SU-DHL-6 (cell line): ENCODE data around the gene ACMSD.

Experiments
- H2AFZ ChIP-seq: fragments of 200-600 bp; sonication (generic); 2 replicates; pipeline ENCODE4 v1.6.1; 2014; ENCODE audit warnings: low read depth, mild to moderate bottlenecking, moderate library complexity, mixed read lengths, antibody characterized with exemption, low read length; ENCODE audit not compliant: severe bottlenecking
- H3F3A ChIP-seq: fragments of 200-600 bp; shearing (Covaris generic); 2 replicates; pipeline ENCODE4 v1.6.0; 2016; ENCODE audit warnings: antibody characterized with exemption, mild to moderate bottlenecking; ENCODE audit not compliant: insufficient read depth
- H3K27ac ChIP-seq: fragments of 200-600 bp; sonication (generic); 2 replicates; pipeline ENCODE4 v1.5.1; 2016; ENCODE audit warnings: low read depth, mild to moderate bottlenecking, low read length, moderate library complexity, mixed read lengths
- H3K27me3 ChIP-seq: fragments of 200-600 bp; sonication (generic), shearing (Covaris generic); 2 replicates; pipeline ENCODE4 v1.6.0; 2014; ENCODE audit warnings: mild to moderate bottlenecking, low read length
- H3K36me3 ChIP-seq: fragments of 200-600 bp; sonication (generic); 2 replicates; pipeline ENCODE4 v1.6.1; 2014; ENCODE audit warnings: mild to moderate bottlenecking, low read length, mixed read lengths
- H3K4me2 ChIP-seq: fragments of 300-600, 200-600 bp; shearing (Covaris generic), sonication (generic); 2 replicates; pipeline ENCODE4 v1.6.0; 2014; ENCODE audit warnings: low read length, low read depth, mild to moderate bottlenecking; ENCODE audit not compliant: poor library complexity, severe bottlenecking
- H3K4me3 ChIP-seq: fragments of 200-600 bp; sonication (generic); 2 replicates; pipeline ENCODE4 v1.5.1; 2014; ENCODE audit warnings: antibody characterized with exemption, low read length, mild to moderate bottlenecking, mixed read lengths; ENCODE audit not compliant: insufficient read depth, poor library complexity, severe bottlenecking
- H3K79me2 ChIP-seq: fragments of 200-600 bp; sonication (generic); 2 replicates; pipeline ENCODE4 v1.6.1; 2014; ENCODE audit warnings: mild to moderate bottlenecking, low read length, moderate library complexity; ENCODE audit not compliant: insufficient read depth
- H3K9ac ChIP-seq: fragments of 200-600 bp; sonication (generic); 2 replicates; pipeline ENCODE4 v1.7.0; 2014; ENCODE audit warnings: mild to moderate bottlenecking, low read length
- H3K9me2 ChIP-seq: fragments of 200-600 bp; sonication (generic); replicated peaks from 2 replicates; pipeline ENCODE4 v1.6.1; 2014; ENCODE audit warnings: low read length; ENCODE audit not compliant: insufficient read depth
- H3K9me3 ChIP-seq: fragments of 200-600 bp; sonication (generic); 2 replicates; pipeline ENCODE4 v1.6.1; 2014; ENCODE audit warnings: low read length, mixed read lengths; ENCODE audit not compliant: insufficient read depth
- H4K20me1 ChIP-seq: fragments of 200-600 bp; sonication (generic); 2 replicates; pipeline ENCODE4 v1.6.1; 2014; ENCODE audit warnings: low read depth, mild to moderate bottlenecking, antibody characterized with exemption, low read length, moderate library complexity, mixed read lengths
- EZH2phosphoT487 ChIP-seq: fragments of 200-600 bp; sonication (generic), shearing (Covaris generic); conservative IDR thresholded peaks from 2 replicates; pipeline ENCODE4 v1.6.1; 2018; ENCODE audit warnings: mild to moderate bottlenecking, antibody characterized with exemption, low read length, moderate library complexity, mixed read lengths
- TF ChIP-seq, protein P1 (sequence below): fragments of 200-600 bp; sonication (generic); IDR thresholded peaks from one replicate; pipeline ENCODE4 v1.5.1; 2017; ENCODE audit warnings: antibody characterized with exemption, mild to moderate bottlenecking, low read length, moderate library complexity; ENCODE audit not compliant: insufficient read depth, poor library complexity, severe bottlenecking

The ACMSD gene

GRCh38 chr2:134943540-134943939 is 105.1 kb downstream of the ACMSD start:
- Histone ChIP-seq H3K79me2 (peaks cover 32% of the 10 kb centered on the region), H3K27me3 (no peaks in the 10 kb centered on the region), H4K20me1 (peaks cover 16% of the 10 kb centered on the region; the same call in 1 of the 2 replicates), H3K27ac (peak overlapping the region; percentile 40), H3K4me3 (no peak overlapping the region), H3F3A (peaks cover 23% of the 10 kb centered on the region; the same call in 1 of the 2 replicates), H2AFZ (no peak overlapping the region), H3K9ac (no peak overlapping the region), H3K9me3 (no peaks in the 10 kb centered on the region), H3K9me2 (no peaks in the 10 kb centered on the region), H3K36me3 (peaks cover 69% of the 10 kb centered on the region), H3K4me2 (peak overlapping the region; percentile 21)
- no peak for TF ChIP-seq EZH2phosphoT487
- TF ChIP-seq, protein P1, sequence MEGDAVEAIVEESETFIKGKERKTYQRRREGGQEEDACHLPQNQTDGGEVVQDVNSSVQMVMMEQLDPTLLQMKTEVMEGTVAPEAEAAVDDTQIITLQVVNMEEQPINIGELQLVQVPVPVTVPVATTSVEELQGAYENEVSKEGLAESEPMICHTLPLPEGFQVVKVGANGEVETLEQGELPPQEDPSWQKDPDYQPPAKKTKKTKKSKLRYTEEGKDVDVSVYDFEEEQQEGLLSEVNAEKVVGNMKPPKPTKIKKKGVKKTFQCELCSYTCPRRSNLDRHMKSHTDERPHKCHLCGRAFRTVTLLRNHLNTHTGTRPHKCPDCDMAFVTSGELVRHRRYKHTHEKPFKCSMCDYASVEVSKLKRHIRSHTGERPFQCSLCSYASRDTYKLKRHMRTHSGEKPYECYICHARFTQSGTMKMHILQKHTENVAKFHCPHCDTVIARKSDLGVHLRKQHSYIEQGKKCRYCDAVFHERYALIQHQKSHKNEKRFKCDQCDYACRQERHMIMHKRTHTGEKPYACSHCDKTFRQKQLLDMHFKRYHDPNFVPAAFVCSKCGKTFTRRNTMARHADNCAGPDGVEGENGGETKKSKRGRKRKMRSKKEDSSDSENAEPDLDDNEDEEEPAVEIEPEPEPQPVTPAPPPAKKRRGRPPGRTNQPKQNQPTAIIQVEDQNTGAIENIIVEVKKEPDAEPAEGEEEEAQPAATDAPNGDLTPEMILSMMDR: no peak

DNA sequence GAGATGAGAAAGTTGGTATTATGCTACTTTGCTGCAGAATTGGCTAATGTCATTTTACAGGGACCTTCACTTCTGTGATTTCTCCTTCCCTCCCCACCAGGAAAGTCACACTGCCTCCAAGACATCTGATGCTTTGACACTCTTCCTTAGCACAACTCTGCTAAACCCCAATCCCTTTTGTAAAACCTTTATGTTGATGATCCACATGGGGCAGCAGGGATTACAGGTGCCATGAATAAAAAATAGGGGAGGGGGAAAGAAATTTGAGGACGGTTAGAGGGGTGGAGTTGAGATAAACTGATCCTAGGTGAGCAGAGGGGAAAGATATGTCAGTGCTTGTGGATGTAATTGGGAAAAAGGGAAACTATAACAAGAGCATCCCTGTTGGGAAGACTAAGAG is 106.6 kb downstream of the ACMSD start:
- Histone ChIP-seq H3K9ac (no peak overlapping the region), H3F3A (peaks cover 16% of the 10 kb centered on the region; the same call in 1 of the 2 replicates), H4K20me1 (peaks cover 10% of the 10 kb centered on the region; the same call in 1 of the 2 replicates), H3K4me3 (no peak overlapping the region), H3K27me3 (no peaks in the 10 kb centered on the region), H3K9me2 (no peaks in the 10 kb centered on the region), H3K9me3 (no peaks in the 10 kb centered on the region), H3K36me3 (peaks cover 64% of the 10 kb centered on the region), H3K79me2 (peaks cover 22% of the 10 kb centered on the region), H2AFZ (no peak overlapping the region), H3K27ac (no peak overlapping the region), H3K4me2 (no peak overlapping the region)
- TF ChIP-seq EZH2phosphoT487: no peak
- TF ChIP-seq, protein P1: no peak

DNA sequence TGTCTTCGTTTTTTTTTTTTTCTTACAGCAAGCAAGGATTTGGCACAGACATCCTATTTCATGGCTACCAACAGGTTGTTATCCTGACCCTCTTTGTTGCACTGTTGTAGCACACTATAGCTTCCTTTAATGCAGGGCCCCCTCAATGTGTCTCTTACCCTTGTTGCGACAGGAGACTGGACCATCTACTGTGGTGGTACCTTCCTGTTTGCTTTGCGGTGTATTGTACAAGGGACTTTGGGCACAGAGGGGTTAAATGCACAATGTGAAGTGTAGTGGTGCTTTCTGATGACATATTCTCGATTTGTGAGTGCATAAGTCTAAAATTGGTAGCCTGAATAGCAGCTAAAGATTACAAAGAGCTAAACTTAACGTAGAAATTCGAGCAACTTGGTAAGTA is 107.7 kb downstream of the ACMSD start:
- Histone ChIP-seq H3F3A (peaks cover 11% of the 10 kb centered on the region; the same call in 1 of the 2 replicates), H3K27ac (no peak overlapping the region), H3K4me2 (no peak overlapping the region), H3K9me2 (no peaks in the 10 kb centered on the region), H3K9me3 (no peaks in the 10 kb centered on the region), H2AFZ (no peak overlapping the region), H3K27me3 (no peaks in the 10 kb centered on the region), H3K79me2 (peaks cover 17% of the 10 kb centered on the region), H3K4me3 (no peak overlapping the region), H4K20me1 (peaks cover 17% of the 10 kb centered on the region; the same call in 1 of the 2 replicates), H3K9ac (no peak overlapping the region), H3K36me3 (peaks cover 66% of the 10 kb centered on the region)
- TF ChIP-seq, protein P1: no peak
- no peak for TF ChIP-seq EZH2phosphoT487
